Osteoblast (primary cell): ENCODE results near the gene EPHB3. TPM values are rescaled to one million over a fixed set of nuclear protein-coding genes. Genes with fewer than 3 reads are reported as not detected.
A peak's percentile ranks its signal among the peaks of the same experiment; 100 is the strongest.

ENCODE experiments used
- DNase-seq: peaks from one replicate; pipeline ENCODE4 v3.0.0; 2011; ENCODE audit warnings: low spot score, mixed read lengths; ENCODE audit not compliant: insufficient read length; ENCODE audit errors: missing footprints
- H2AFZ ChIP-seq: 2 replicates; pipeline ENCODE4 v1.6.0; 2011; ENCODE audit warnings: mild to moderate bottlenecking, low read length
- H3K27ac ChIP-seq: 2 replicates; pipeline ENCODE4 v1.5.1; 2011; ENCODE audit warnings: mild to moderate bottlenecking, low read depth, low read length, moderate library complexity
- H3K27me3 ChIP-seq: 2 replicates; pipeline ENCODE4 v1.6.0; 2012; ENCODE audit warnings: mild to moderate bottlenecking, control low read depth, inconsistent platforms, low read length, moderate library complexity; ENCODE audit not compliant: insufficient read depth
- H3K36me3 ChIP-seq: 2 replicates; pipeline ENCODE4 v1.5.1; 2011; ENCODE audit warnings: mild to moderate bottlenecking, low read length, control low read depth, moderate library complexity; ENCODE audit not compliant: insufficient read depth
- H3K4me1 ChIP-seq: 2 replicates; pipeline ENCODE4 v1.5.1; 2011; ENCODE audit warnings: mild to moderate bottlenecking, low read length, control low read depth, moderate library complexity; ENCODE audit not compliant: insufficient read depth
- H3K4me2 ChIP-seq: 2 replicates; pipeline ENCODE4 v1.6.0; 2011; ENCODE audit warnings: mild to moderate bottlenecking, low read length; ENCODE audit not compliant: insufficient read depth
- H3K4me3 ChIP-seq: fragments of 200-600 bp; sonication (generic); 3 replicates; pipeline ENCODE4 v1.5.1; 2012; ENCODE audit warnings: mild to moderate bottlenecking, low read length, inconsistent platforms; ENCODE audit not compliant: insufficient read depth
- H3K79me2 ChIP-seq: 2 replicates; pipeline ENCODE4 v1.6.0; 2012; ENCODE audit warnings: mild to moderate bottlenecking, low read length, control low read depth, inconsistent platforms; ENCODE audit not compliant: insufficient read depth
- H3K9me3 ChIP-seq: 2 replicates; pipeline ENCODE4 v1.5.1; 2011; ENCODE audit warnings: low read depth, low read length, control low read depth
- H4K20me1 ChIP-seq: 2 replicates; pipeline ENCODE4 v1.6.0; 2012; ENCODE audit warnings: mild to moderate bottlenecking, low read length, control low read depth; ENCODE audit not compliant: insufficient read depth
- CTCF ChIP-seq: IDR thresholded peaks from 2 replicates; pipeline ENCODE4 v1.5.1; 2011; ENCODE audit warnings: mild to moderate bottlenecking, low read depth, low read length, moderate library complexity; ENCODE audit errors: extremely low read depth
- total RNA-seq: library from RNA; depleted of rRNA; stranded (reverse); fragments of >200 nt; gene quantifications from 2 replicates; pipeline ENCODE4 v1.2.3, GENCODE V29; 2012

Gene EPHB3
- total RNA-seq, 1 donor = 3.6 TPM

GRCh38 chr3:184544513-184544861, 17.1 kb upstream of the EPHB3 start:
- H3K27me3 ChIP-seq = peaks cover 25% of the 10 kb centered on the region
- no peak for DNase-seq
- H3K79me2 ChIP-seq = no peaks in the 10 kb centered on the region
- H3K4me3 ChIP-seq = no peak overlapping the region
- no peaks in the 10 kb centered on the region for H3K36me3 ChIP-seq
- no peaks in the 10 kb centered on the region for H3K4me1 ChIP-seq
- H3K27ac ChIP-seq = no peak overlapping the region
- no peak for TF ChIP-seq CTCF
- H3K9me3 ChIP-seq = no peaks in the 10 kb centered on the region
- H3K4me2 ChIP-seq = no peak overlapping the region
- no peak overlapping the region for H2AFZ ChIP-seq
- H4K20me1 ChIP-seq = no peaks in the 10 kb centered on the region

- Histone ChIP-seq H3K4me3 (no peak overlapping the region), H3K4me2 (no peak overlapping the region), H3K36me3 (no peaks in the 10 kb centered on the region), H2AFZ (no peak overlapping the region), H3K9me3 (no peaks in the 10 kb centered on the region), H3K79me2 (no peaks in the 10 kb centered on the region), H4K20me1 (no peaks in the 10 kb centered on the region), H3K27ac (no peak overlapping the region), H3K27me3 (peaks cover 32% of the 10 kb centered on the region), H3K4me1 (no peaks in the 10 kb centered on the region)
- peak; percentile 61 for DNase-seq
- TF ChIP-seq CTCF = no peak
Observed at GRCh38 chr3:184545769-184546168, 15.8 kb upstream of the EPHB3 start.

- Histone ChIP-seq H3K9me3 (no peaks in the 10 kb centered on the region), H4K20me1 (no peaks in the 10 kb centered on the region), H3K4me1 (no peaks in the 10 kb centered on the region), H3K4me3 (no peak overlapping the region), H3K36me3 (no peaks in the 10 kb centered on the region), H3K27me3 (peaks cover 36% of the 10 kb centered on the region), H3K27ac (no peak overlapping the region), H2AFZ (no peak overlapping the region), H3K79me2 (no peaks in the 10 kb centered on the region), H3K4me2 (no peak overlapping the region)
- DNase-seq = no peak
- TF ChIP-seq CTCF = no peak
Observed at GRCh38 chr3:184546252-184546651, 15.3 kb upstream of the EPHB3 start.

- H3K27me3 ChIP-seq = peaks cover 32% of the 10 kb centered on the region
- H2AFZ ChIP-seq = no peak overlapping the region
- H4K20me1 ChIP-seq = no peaks in the 10 kb centered on the region
- DNase-seq = peak; percentile 69
- H3K9me3 ChIP-seq = no peaks in the 10 kb centered on the region
- H3K4me3 ChIP-seq = no peak overlapping the region
- no peaks in the 10 kb centered on the region for H3K4me1 ChIP-seq
- no peak overlapping the region for H3K4me2 ChIP-seq
- H3K79me2 ChIP-seq = no peaks in the 10 kb centered on the region
- no peak overlapping the region for H3K27ac ChIP-seq
- no peak for TF ChIP-seq CTCF
- H3K36me3 ChIP-seq = no peaks in the 10 kb centered on the region
Observed at GRCh38 chr3:184549796-184550577, 11.6 kb upstream of the EPHB3 start.
